B cell (primary cell): ENCODE measurements around the gene FMOD. TPM values are rescaled to one million over a fixed set of nuclear protein-coding genes. Genes with fewer than 3 reads are reported as not detected.

Source experiments
- ATAC-seq: fragments of 200-7000 bp; cut with Tn5 transposase; one replicate; pipeline ENCODE4 v1.10.0; 2021; ENCODE audit warnings: low read depth, mild to moderate bottlenecking, moderate number of reproducible peaks, moderate library complexity
- CTCF ChIA-PET: fragments of 350-600 bp; sonication (Branson Sonifier 250); formaldehyde crosslinking; loops from one replicate; lab custom pipeline; 2021; ENCODE audit warnings: antibody characterized with exemption, inconsistent platforms; lab: Charles Lee
- POLR2A ChIA-PET: fragments of 350-600 bp; sonication (Branson Sonifier 250); formaldehyde crosslinking; loops from one replicate; lab custom pipeline; 2021; ENCODE audit warnings: antibody characterized with exemption; lab: Charles Lee
- DNase-seq: peaks from one replicate; pipeline ENCODE4 v3.0.0; 2013
- H2AFZ ChIP-seq: 2 replicates; pipeline ENCODE4 v1.6.1; 2012; ENCODE audit warnings: mild to moderate bottlenecking, low read depth, low read length; ENCODE audit not compliant: insufficient read depth, poor library complexity, severe bottlenecking
- H3K27ac ChIP-seq, 2 donors: 1 replicate in 1 of 2; 2 replicates in 1 of 2; pipeline ENCODE4 v1.5.1; 2012 to 2013; ENCODE audit warnings: low read length in 2 of 2, mild to moderate bottlenecking in 2 of 2, moderate library complexity in 1 of 2
- H3K27me3 ChIP-seq, 4 experiments: fragments of 200-600 bp in 1 of 4; sonication (generic) in 1 of 4; replicated peaks in 1 of 4; 1 replicate in 2 of 4; 2 replicates in 2 of 4; pipeline versions ENCODE4 v1.6.1 to v1.7.0; 2013 to 2016; ENCODE audit warnings: low read length in 3 of 4, mild to moderate bottlenecking in 2 of 4, mixed read lengths in 1 of 4, moderate library complexity in 1 of 4; ENCODE audit not compliant: insufficient read depth in 4 of 4, control insufficient read depth in 3 of 4; ENCODE audit errors: control extremely low read depth in 1 of 4
- H3K36me3 ChIP-seq, 2 experiments: replicated peaks in 1 of 2; 1 replicate in 1 of 2; 2 replicates in 1 of 2; pipeline versions ENCODE4 v1.6.1 to v1.7.1; 2013; ENCODE audit warnings: low read length in 1 of 2; ENCODE audit not compliant: insufficient read depth in 2 of 2, control insufficient read depth in 1 of 2; ENCODE audit errors: control extremely low read depth in 1 of 2, extremely low read depth in 1 of 2
- H3K4me1 ChIP-seq, 2 donors: fragments of 200-600 bp in 1 of 2; sonication (generic) in 1 of 2; 1 replicate in 1 of 2; 2 replicates in 1 of 2; pipeline versions ENCODE4 v1.5.1 to v1.6.1; 2013 to 2017; ENCODE audit warnings: low read length in 2 of 2; ENCODE audit not compliant: control insufficient read depth in 2 of 2, insufficient read depth in 2 of 2
- H3K4me2 ChIP-seq: replicated peaks from 2 replicates; pipeline ENCODE3; 2012; ENCODE audit warnings: mild to moderate bottlenecking, low read depth, low read length; ENCODE audit not compliant: poor library complexity, severe bottlenecking
- H3K4me3 ChIP-seq, 5 experiments: fragments of 200-600 bp in 1 of 5; sonication (generic) in 1 of 5; 1 replicate in 3 of 5; 2 replicates in 2 of 5; pipeline versions ENCODE4 v1.5.1 to v1.7.0; 2011 to 2016; ENCODE audit warnings: low read length in 4 of 5, mild to moderate bottlenecking in 4 of 5, low read depth in 2 of 5, control low read depth in 1 of 5, moderate library complexity in 1 of 5; ENCODE audit not compliant: insufficient read depth in 1 of 5; ENCODE audit errors: control extremely low read depth in 1 of 5, extremely low read depth in 1 of 5
- H3K79me2 ChIP-seq: fragments of 200-600 bp; sonication (generic); one replicate; pipeline ENCODE4 v1.6.0; 2016; ENCODE audit warnings: low read length; ENCODE audit not compliant: control insufficient read depth, insufficient read depth
- H3K9ac ChIP-seq: fragments of 200-600 bp; sonication (generic); 2 replicates; pipeline ENCODE4 v1.6.1; 2017; ENCODE audit warnings: mild to moderate bottlenecking, low read length, moderate library complexity
- H3K9me3 ChIP-seq, 3 donors: one replicate each; pipeline versions ENCODE4 v1.6.1 to v1.7.1; 2013; ENCODE audit warnings: low read length in 2 of 3; ENCODE audit not compliant: control insufficient read depth in 2 of 3, insufficient read depth in 1 of 3; ENCODE audit errors: control extremely low read depth in 1 of 3
- H4K20me1 ChIP-seq: 2 replicates; pipeline ENCODE4 v1.6.0; 2012; ENCODE audit warnings: mild to moderate bottlenecking, low read length; ENCODE audit not compliant: insufficient read depth, control insufficient read depth, poor library complexity, severe bottlenecking
- H3K27ac Mint-ChIP-seq: one replicate; pipeline ENCODE4 v1.8.0; 2021; ENCODE audit warnings: mixed read lengths
- H3K27me3 Mint-ChIP-seq: one replicate; pipeline ENCODE4 v1.8.0; 2021; ENCODE audit warnings: mixed read lengths
- H3K4me1 Mint-ChIP-seq: one replicate; pipeline ENCODE4 v1.8.0; 2021; ENCODE audit warnings: mixed read lengths
- H3K4me3 Mint-ChIP-seq: one replicate; pipeline ENCODE4 v1.8.0; 2021; ENCODE audit warnings: mixed read lengths
- H3K9me3 Mint-ChIP-seq: one replicate; pipeline ENCODE4 v1.8.0; 2022; ENCODE audit warnings: mixed read lengths; ENCODE audit not compliant: insufficient read depth
- EZH2 ChIP-seq: IDR thresholded peaks from 2 replicates; pipeline ENCODE4 v1.6.1; 2012; ENCODE audit warnings: borderline replicate concordance, low read depth, mild to moderate bottlenecking, moderate library complexity, low read length; ENCODE audit not compliant: insufficient read depth, poor library complexity, severe bottlenecking
- WGBS: methylation state at CpG from one replicate; pipeline ENCODE4 v1.1.5; 2013; ENCODE audit warnings: missing lambda C conversion rate; ENCODE audit not compliant: insufficient coverage; 5-methylcytosine and 5-hydroxymethylcytosine counted together
- intact Hi-C: fragments of 100-400 bp; cut with micrococcal nuclease; formaldehyde crosslinking; loops from one replicate; pipeline ENCODE4 v1.10.0; 2022
- polyA plus RNA-seq: library from polyadenylated mRNA; depleted of rRNA; stranded (reverse); fragments of >200 nt; gene quantifications from 2 replicates; pipeline ENCODE4 v1.2.3, GENCODE V29; 2012
- total RNA-seq, 2 donors: library from RNA; stranded (reverse); fragments of 120-200 nt in 1 of 2; gene quantifications; 1 replicate in 1 of 2; 2 replicates in 1 of 2; pipeline versions ENCODE4 v1.2.3 to v1.2.4, GENCODE V29; 2013 to 2022
- TF ChIP-seq, protein P1 (sequence below): fragments of 200-600 bp; IDR thresholded peaks from one replicate; pipeline ENCODE4 v1.8.0; 2022; ENCODE audit warnings: antibody characterized with exemption, mild to moderate bottlenecking

The FMOD gene
- total and polyA plus RNA-seq, 2 donors (not counting 1 experiment from before 2014, with no cell fraction given), result not detected

DNA sequence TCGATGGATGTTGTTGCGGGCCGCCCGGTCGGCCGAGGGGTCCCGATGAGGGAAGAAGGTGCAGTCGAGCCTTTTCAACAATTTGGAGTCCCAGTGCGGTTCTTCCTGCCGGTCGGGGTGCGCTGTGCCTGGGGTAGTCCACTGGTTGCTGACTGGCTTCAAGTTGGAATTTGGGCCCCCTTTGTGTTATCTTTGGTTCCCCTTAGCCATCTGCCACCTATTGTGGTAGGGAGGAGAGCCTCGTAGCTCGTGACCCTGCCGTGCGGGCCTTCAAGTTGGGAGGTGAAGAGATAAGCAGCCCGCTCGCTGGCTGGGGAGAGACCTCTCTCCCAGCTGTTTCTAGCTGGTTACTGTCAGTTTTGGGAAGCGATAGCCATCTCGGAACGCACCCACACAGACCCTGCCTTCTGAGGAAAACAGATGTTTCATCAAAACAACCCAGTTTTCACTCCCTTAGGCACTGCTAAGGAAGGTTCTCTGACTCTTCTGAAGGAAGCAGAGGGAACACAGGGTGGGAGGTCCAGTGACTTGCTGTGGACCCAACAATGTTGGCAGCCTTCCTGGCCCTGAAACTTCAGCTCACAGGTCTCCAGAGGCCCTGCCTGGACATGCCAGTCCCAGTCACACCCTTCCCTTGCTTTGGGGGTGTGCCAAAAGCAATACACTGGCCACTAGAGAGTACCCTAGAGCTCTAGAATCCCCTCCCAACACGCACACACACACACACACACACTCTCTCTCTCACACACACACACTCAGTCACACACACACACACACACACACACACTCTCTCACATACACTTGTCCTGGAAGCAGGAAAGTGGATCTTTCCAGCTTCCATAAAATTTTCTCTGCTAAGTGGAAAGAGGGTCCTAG is 44.6 kb downstream of the FMOD start:
- Histone ChIP-seq H3K27ac (peak overlapping the region; percentile 90 to 100), H3K27me3 (no peaks in the 10 kb centered on the region), H3K4me1 (peaks cover 63 to 78% of the 10 kb centered on the region in 2 donors), H3K79me2 (peaks cover 70% of the 10 kb centered on the region), H3K4me2 (peak overlapping the region; percentile 89), H3K9me3 (no peaks in the 10 kb centered on the region), H2AFZ (no peak overlapping the region), H3K4me3 (peak overlapping the region; percentile 96 to 99 (median 99)), H3K36me3 (peaks cover 11 to 51% of the 10 kb centered on the region in 2 experiments), H3K9ac (peak overlapping the region; percentile 99), H4K20me1 (peaks cover 52% of the 10 kb centered on the region)
- H3K4me1 Mint-ChIP-seq, result peaks cover 70% of the 10 kb centered on the region
- TF ChIP-seq EZH2, result no peak
- TF ChIP-seq, protein P1, sequence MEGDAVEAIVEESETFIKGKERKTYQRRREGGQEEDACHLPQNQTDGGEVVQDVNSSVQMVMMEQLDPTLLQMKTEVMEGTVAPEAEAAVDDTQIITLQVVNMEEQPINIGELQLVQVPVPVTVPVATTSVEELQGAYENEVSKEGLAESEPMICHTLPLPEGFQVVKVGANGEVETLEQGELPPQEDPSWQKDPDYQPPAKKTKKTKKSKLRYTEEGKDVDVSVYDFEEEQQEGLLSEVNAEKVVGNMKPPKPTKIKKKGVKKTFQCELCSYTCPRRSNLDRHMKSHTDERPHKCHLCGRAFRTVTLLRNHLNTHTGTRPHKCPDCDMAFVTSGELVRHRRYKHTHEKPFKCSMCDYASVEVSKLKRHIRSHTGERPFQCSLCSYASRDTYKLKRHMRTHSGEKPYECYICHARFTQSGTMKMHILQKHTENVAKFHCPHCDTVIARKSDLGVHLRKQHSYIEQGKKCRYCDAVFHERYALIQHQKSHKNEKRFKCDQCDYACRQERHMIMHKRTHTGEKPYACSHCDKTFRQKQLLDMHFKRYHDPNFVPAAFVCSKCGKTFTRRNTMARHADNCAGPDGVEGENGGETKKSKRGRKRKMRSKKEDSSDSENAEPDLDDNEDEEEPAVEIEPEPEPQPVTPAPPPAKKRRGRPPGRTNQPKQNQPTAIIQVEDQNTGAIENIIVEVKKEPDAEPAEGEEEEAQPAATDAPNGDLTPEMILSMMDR, result no peak
- peak overlapping the region; percentile 99 for H3K4me3 Mint-ChIP-seq
- H3K27me3 Mint-ChIP-seq, result no peaks in the 10 kb centered on the region
- ChIA-PET POLR2A (interaction anchor here (0.6 to 9.6 kb wide), 11 partner anchors 9 to 965 kb away, joined by 3 to 687 read pairs (median 23); partner anchors contain the start of genes LAX1 and UBE2T), CTCF (interaction anchor here (1.3 to 14.6 kb wide), 10 partner anchors 7 to 198 kb away, joined by 4 to 441 read pairs (median 28); no protein-coding TSS in a partner anchor)
- H3K9me3 Mint-ChIP-seq, result no peaks in the 10 kb centered on the region
- DNase-seq (peak; percentile 70), ATAC-seq (peak; percentile 15)
- under 1% methylated on average over 19 of the region's 22 CpGs for WGBS
- peak overlapping the region; percentile 99 for H3K27ac Mint-ChIP-seq
- intact Hi-C loops, result no loop called here
